Mucosa of descending colon (tissue), 3 donors: Measurements from ENCODE around the gene TUBA1A. TPM values are rescaled to one million over a fixed set of nuclear protein-coding genes. Genes with fewer than 3 reads are reported as not detected.
"Not testable (repeated sequence)": the region's sequence is repeated elsewhere in the genome, so short reads cannot be mapped to it uniquely, and the experiment has no call there.

Experiments
- ATAC-seq: fragments of 200-7000 bp; cut with Tn5 transposase; one replicate; pipeline ENCODE4 v1.9.1; 2020; ENCODE audit warnings: mild to moderate bottlenecking, moderate library complexity
- DNase-seq, 3 donors: peaks; one replicate each; pipeline ENCODE4 v3.0.0-alpha.2; 2020
- H3K36me3 ChIP-seq: fragments of 200-600 bp; one replicate; pipeline ENCODE4 v1.8.0; 2021; ENCODE audit warnings: low read depth, mild to moderate bottlenecking
- H3K4me1 ChIP-seq: fragments of 200-600 bp; one replicate; pipeline ENCODE4 v1.8.0; 2021; ENCODE audit warnings: low read depth, mild to moderate bottlenecking
- H3K4me3 ChIP-seq: fragments of 200-600 bp; one replicate; pipeline ENCODE4 v1.8.0; 2021; ENCODE audit warnings: mild to moderate bottlenecking
- H3K9me3 ChIP-seq: fragments of 200-600 bp; one replicate; pipeline ENCODE4 v1.8.0; 2021; ENCODE audit warnings: mild to moderate bottlenecking
- CTCF ChIP-seq: fragments of 200-600 bp; IDR thresholded peaks from one replicate; pipeline ENCODE4 v1.8.0; 2022; ENCODE audit warnings: antibody characterized with exemption, mild to moderate bottlenecking
- intact Hi-C, 2 donors: fragments of 100-400 bp; cut with DNase I in 1 of 2; cut with micrococcal nuclease in 1 of 2; formaldehyde crosslinking; loops; one replicate each; pipeline versions ENCODE4 v1.11.0 to v1.11.1; 2022; cut with DNase I, micrococcal nuclease
- total RNA-seq, 3 donors: library from RNA; stranded (reverse); fragmentation: NEBNext Ultra II Directional in 2 of 3; extraction: Animal tissue kit (Norgen Biotek cat#: 25700) in 2 of 3; gene quantifications; one replicate each; pipeline versions ENCODE4 v1.2.1 to v1.2.4, GENCODE V29; 2021 to 2023
- donor health status: DM: no; HTN: no; CAD: no; lungs with moderate emphysema.
- donor health status: DM: no; HTN: no; CAD: no.
- donor health status: DM: no; HTN: yes; CAD: no.

Gene TUBA1A
- total RNA-seq, 3 donors from 2014 or later = 20.5 to 295 (median 64.4) TPM

- ATAC-seq (no peak), DNase-seq (no peak)
- no peak overlapping the region for H3K4me3 ChIP-seq
- intact Hi-C loops = no loop called here
- H3K36me3 ChIP-seq = no peaks in the 10 kb centered on the region
- no peaks in the 10 kb centered on the region for H3K9me3 ChIP-seq
- no peak for TF ChIP-seq CTCF
- H3K4me1 ChIP-seq = no peaks in the 10 kb centered on the region
Observed at GRCh38 chr12:49174218-49174617, 14.7 kb downstream of the TUBA1A start.

DNA sequence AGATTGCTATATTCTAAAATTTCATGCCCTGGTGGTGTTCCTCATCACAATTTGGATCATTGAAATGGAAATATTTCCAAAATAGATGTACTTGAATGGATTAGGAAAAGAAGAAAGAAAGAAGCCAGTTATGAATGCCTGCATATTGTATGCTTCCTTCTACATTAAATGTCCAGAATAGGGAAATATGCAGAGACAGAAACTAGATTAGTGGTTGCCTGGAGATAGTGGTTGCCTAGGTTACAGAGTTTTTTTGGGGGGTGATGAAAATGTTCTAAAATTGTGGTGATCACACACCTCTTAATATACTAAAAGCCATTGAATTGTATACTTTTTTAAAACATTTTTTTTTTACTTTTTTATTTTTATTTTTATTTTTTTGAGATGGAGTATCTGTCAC is 18.0 kb downstream of the TUBA1A start:
- intact Hi-C loops = no loop called here
- H3K4me1 ChIP-seq = no peaks in the 10 kb centered on the region
- no peak for TF ChIP-seq CTCF
- H3K4me3 ChIP-seq = no peak overlapping the region
- no peaks in the 10 kb centered on the region for H3K9me3 ChIP-seq
- ATAC-seq (no peak), DNase-seq (no peak)
- H3K36me3 ChIP-seq = no peaks in the 10 kb centered on the region

DNA sequence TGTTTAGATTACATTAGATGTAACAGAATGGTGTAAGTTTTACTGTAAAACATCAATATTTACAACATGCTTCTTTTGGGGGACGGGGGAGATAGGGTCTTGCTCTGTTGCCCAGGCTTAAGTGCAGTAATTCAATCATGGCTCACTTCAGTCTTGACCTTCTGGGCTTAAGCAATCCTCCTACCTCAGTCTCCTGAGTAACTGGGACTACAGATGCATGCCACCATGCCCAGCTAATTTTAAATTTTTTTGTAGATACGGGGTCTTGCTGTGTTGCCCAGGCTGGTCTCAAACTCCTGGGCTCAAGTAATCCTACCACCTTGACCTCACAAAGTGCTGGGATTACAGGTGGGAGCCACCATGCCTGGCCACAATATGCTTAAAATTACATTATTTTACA is 23.8 kb downstream of the TUBA1A start:
- Histone ChIP-seq H3K4me3 (no peak overlapping the region), H3K36me3 (no peaks in the 10 kb centered on the region), H3K9me3 (no peaks in the 10 kb centered on the region), H3K4me1 (no peaks in the 10 kb centered on the region)
- ATAC-seq (no peak), DNase-seq (no peak)
- intact Hi-C loops = no loop called here
- TF ChIP-seq CTCF = no peak

GRCh38 chr12:49161901-49162300 is 27.0 kb downstream of the TUBA1A start:
- ATAC-seq, H3K4me3 ChIP-seq, H3K4me1 ChIP-seq, H3K36me3 ChIP-seq, intact Hi-C loops, H3K9me3 ChIP-seq, DNase-seq: not testable (repeated sequence)

DNA sequence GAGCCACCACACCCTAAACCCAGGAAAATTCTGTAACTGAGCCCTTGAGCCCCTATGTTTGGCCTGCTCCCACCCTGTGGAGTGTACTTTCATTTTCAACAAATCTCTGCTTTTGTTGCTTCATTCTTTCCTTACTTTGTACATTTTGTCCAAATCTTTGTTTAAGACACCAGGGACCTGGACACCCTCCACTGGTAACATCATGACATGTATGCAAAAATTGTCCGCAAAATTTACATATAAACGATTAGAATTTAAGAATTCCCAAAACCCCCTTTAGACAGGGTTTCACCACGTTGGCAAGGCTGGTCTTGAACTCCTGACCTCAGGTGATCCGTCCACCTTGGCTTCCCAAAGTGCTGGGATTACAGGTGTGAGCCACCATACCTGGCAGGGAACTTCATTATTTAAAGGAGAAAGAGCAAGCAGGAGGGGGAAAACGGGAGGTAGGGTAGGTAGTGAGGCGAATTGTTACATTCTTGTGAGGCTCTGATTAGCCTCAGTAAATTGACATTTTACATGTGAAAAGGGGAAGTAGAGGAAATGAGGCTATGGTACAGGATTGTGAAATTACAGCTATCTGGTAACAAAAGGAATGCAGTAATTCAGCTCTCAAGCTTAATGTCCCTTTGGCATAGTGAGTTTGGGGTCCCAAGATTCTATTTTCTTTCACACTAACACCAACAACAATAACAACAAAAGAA is 27.6 kb downstream of the TUBA1A start:
- ATAC-seq = no peak
- Histone ChIP-seq H3K4me1 (no peaks in the 10 kb centered on the region), H3K36me3 (no peaks in the 10 kb centered on the region), H3K9me3 (no peaks in the 10 kb centered on the region), H3K4me3 (no peak overlapping the region)
- intact Hi-C loops = no loop called here
- no peak for DNase-seq
- TF ChIP-seq CTCF = no peak

- intact Hi-C loops = no loop called here
Observed at GRCh38 chr12:49160399-49160798, 28.5 kb downstream of the TUBA1A start.

More at GRCh38 chr12:49160399-49160798, 28.5 kb downstream of the TUBA1A start:
- no peak overlapping the region for H3K4me3 ChIP-seq
- TF ChIP-seq CTCF = no peak
- ATAC-seq = no peak
- DNase-seq = no peak
- no peaks in the 10 kb centered on the region for H3K4me1 ChIP-seq
- no peaks in the 10 kb centered on the region for H3K36me3 ChIP-seq
- H3K9me3 ChIP-seq = no peaks in the 10 kb centered on the region
